ENCODE data around the gene ANLN. TPM values are rescaled to one million over a fixed set of nuclear protein-coding genes. Genes with fewer than 3 reads are reported as not detected.

Gene ANLN
- polyA plus RNA-seq, 3 donors: 0.12 to 1.1 (median 0.25) TPM

GRCh38 chr7:36490419-36490830, 100.8 kb downstream of the ANLN start:
- no peaks in the 10 kb centered on the region for H3K9me3 ChIP-seq (replicated peaks in 1 of 2; ENCODE audit: control insufficient read depth in 1 of 2, insufficient read depth in 1 of 2, low read length in 2 of 2)
- Mint-ChIP-seq H3K36me3 (no peaks in the 10 kb centered on the region), H3K9me3 (peaks cover 0 to 7% (median 2%) of the 10 kb centered on the region in 7 donors), H3K27ac (no peak overlapping the region), H3K4me1 (no peaks in the 10 kb centered on the region), H3K27me3 (ENCODE audit: low read depth in 3 of 3) (no peaks in the 10 kb centered on the region), H3K4me3 (no peak overlapping the region)
- DNase-seq: no peak
- no peaks in the 10 kb centered on the region for H3K36me3 ChIP-seq (replicated peaks in 1 of 2; ENCODE audit: control insufficient read depth in 1 of 2, insufficient read depth in 2 of 2, low read length in 2 of 2)
- no peak overlapping the region for H3K4me2 ChIP-seq (replicated peaks; ENCODE audit: extremely low read depth, low read length, poor library complexity, severe bottlenecking)
- no peak overlapping the region for H3K27ac ChIP-seq (ENCODE audit: low read depth in 1 of 2, low read length in 2 of 2)
- no peaks in the 10 kb centered on the region for H3K4me1 ChIP-seq (ENCODE audit: control insufficient read depth in 1 of 2, insufficient read depth in 2 of 2, low read length in 2 of 2)
- TF ChIP-seq CTCF (IDR thresholded peaks at IDR 0.05): no peak
- H2AFZ ChIP-seq (ENCODE audit: insufficient read depth, low read depth, low read length, poor library complexity, severe bottlenecking): no peak overlapping the region
- H4K20me1 ChIP-seq (ENCODE audit: insufficient read depth, low read length): no peaks in the 10 kb centered on the region
- H3K9ac ChIP-seq (ENCODE audit: insufficient read depth, low read length, poor library complexity, severe bottlenecking): no peak overlapping the region
- no peaks in the 10 kb centered on the region for H3K79me2 ChIP-seq (ENCODE audit: insufficient read depth, low read length)
- no peak overlapping the region for H3K4me3 ChIP-seq (replicated peaks in 1 of 3; ENCODE audit: low read depth in 2 of 3, low read length in 3 of 3)
- WGBS (ENCODE audit: insufficient coverage): 100% methylated on average over 1 of the region's 3 CpGs
- intact Hi-C loops (cut with micrococcal nuclease): no loop called here
- H3K27me3 ChIP-seq (ENCODE audit: control insufficient read depth in 2 of 2, insufficient read depth in 2 of 2, low read length in 2 of 2): no peaks in the 10 kb centered on the region

DNA sequence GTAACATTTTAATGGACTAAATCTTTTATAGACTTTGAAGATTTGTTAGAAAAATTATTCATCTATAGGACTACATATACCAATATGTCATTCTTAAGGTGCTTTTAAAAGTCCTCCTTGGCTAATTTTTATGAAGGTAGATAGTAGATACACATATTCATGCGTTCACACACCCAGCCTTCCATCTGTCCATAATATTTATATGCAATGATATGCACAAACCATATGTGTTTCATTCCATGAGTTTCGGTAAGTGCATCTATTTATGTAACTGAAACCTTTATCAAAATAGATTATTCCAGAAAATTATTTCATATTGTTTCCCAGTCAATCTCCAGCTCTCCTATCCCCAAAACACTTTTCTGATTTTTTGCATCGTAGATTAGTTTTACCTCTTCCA, 101.7 kb downstream of the ANLN start:
- Histone ChIP-seq H3K79me2 (ENCODE audit: insufficient read depth, low read length) (no peaks in the 10 kb centered on the region), H2AFZ (ENCODE audit: insufficient read depth, low read depth, low read length, poor library complexity, severe bottlenecking) (no peak overlapping the region), H4K20me1 (ENCODE audit: insufficient read depth, low read length) (no peaks in the 10 kb centered on the region), H3K9ac (ENCODE audit: insufficient read depth, low read length, poor library complexity, severe bottlenecking) (no peak overlapping the region), H3K27ac (ENCODE audit: low read depth in 1 of 2, low read length in 2 of 2) (no peak overlapping the region), H3K4me3 (replicated peaks in 1 of 3; ENCODE audit: low read depth in 2 of 3, low read length in 3 of 3) (no peak overlapping the region), H3K4me1 (ENCODE audit: control insufficient read depth in 1 of 2, insufficient read depth in 2 of 2, low read length in 2 of 2) (no peaks in the 10 kb centered on the region), H3K27me3 (ENCODE audit: control insufficient read depth in 2 of 2, insufficient read depth in 2 of 2, low read length in 2 of 2) (no peaks in the 10 kb centered on the region), H3K9me3 (replicated peaks in 1 of 2; ENCODE audit: control insufficient read depth in 1 of 2, insufficient read depth in 1 of 2, low read length in 2 of 2) (no peaks in the 10 kb centered on the region), H3K4me2 (replicated peaks; ENCODE audit: extremely low read depth, low read length, poor library complexity, severe bottlenecking) (no peak overlapping the region), H3K36me3 (replicated peaks in 1 of 2; ENCODE audit: control insufficient read depth in 1 of 2, insufficient read depth in 2 of 2, low read length in 2 of 2) (no peaks in the 10 kb centered on the region)
- Mint-ChIP-seq H3K27me3 (ENCODE audit: low read depth in 3 of 3) (peaks cover 0 to 3% (median 0%) of the 10 kb centered on the region in 3 donors), H3K36me3 (no peaks in the 10 kb centered on the region), H3K4me3 (no peak overlapping the region), H3K27ac (no peak overlapping the region), H3K4me1 (no peaks in the 10 kb centered on the region), H3K9me3 (peaks cover 0 to 7% (median 2%) of the 10 kb centered on the region in 7 donors)
- WGBS (ENCODE audit: insufficient coverage): no CpG with 5 or more reads among the region's 3 CpGs
- DNase-seq: no peak
- TF ChIP-seq CTCF (IDR thresholded peaks at IDR 0.05): no peak
- intact Hi-C loops (cut with micrococcal nuclease): no loop called here

Data from CD14-positive monocyte (primary cell).